Hematopoietic multipotent progenitor cell (in vitro differentiated cells): ENCODE measurements around the gene RPS21. TPM values are rescaled to one million over a fixed set of nuclear protein-coding genes. Genes with fewer than 3 reads are reported as not detected.

Experiments
- total RNA-seq: library from RNA; depleted of rRNA; stranded (reverse); fragments of >200 nt; gene quantifications from one replicate; pipeline ENCODE4 v1.2.3, GENCODE V29; 2012

The RPS21 gene
- total RNA-seq, 1 donor: 5,188 TPM

Other genes with a start within 250 kb of the RPS21 start
- gene PSMA7, start 243.7 kb upstream of the RPS21 start, total RNA-seq: 275 TPM
- 58.2 TPM for gene SS18L1, start 243.3 kb upstream of the RPS21 start, total RNA-seq
- gene MTG2, start 204.1 kb upstream of the RPS21 start, total RNA-seq: 24.5 TPM
- not detected for gene HRH3, start 166.8 kb upstream of the RPS21 start, total RNA-seq
- gene OSBPL2, start 148.6 kb upstream of the RPS21 start, total RNA-seq: 35.5 TPM
- 90.5 TPM for gene ADRM1, start 84.1 kb upstream of the RPS21 start, total RNA-seq
- gene LAMA5, start 19.8 kb upstream of the RPS21 start, total RNA-seq: 1.6 TPM
- 3.2 TPM for gene CABLES2, start 20.2 kb downstream of the RPS21 start, total RNA-seq
- gene RBBP8NL, start 40.4 kb downstream of the RPS21 start, total RNA-seq: not detected
- under 0.01 TPM for gene GATA5, start 88.9 kb downstream of the RPS21 start, total RNA-seq